Heart left ventricle (tissue), 16 donors: ENCODE results near the gene GTF3A. TPM values are rescaled to one million over a fixed set of nuclear protein-coding genes. Genes with fewer than 3 reads are reported as not detected.
A peak's percentile ranks its signal among the peaks of the same experiment; 100 is the strongest.

Experiments used
- ATAC-seq, 4 donors: fragments of 200-7000 bp; cut with Tn5 transposase; one replicate each; pipeline ENCODE4 v1.9.1; 2020 to 2022; ENCODE audit warnings: moderate library complexity in 4 of 4, mild to moderate bottlenecking in 3 of 4, moderate number of reproducible peaks in 1 of 4
- DNase-seq, 5 donors: peaks; one replicate each; pipeline ENCODE4 v3.0.0-alpha.2; 2020
- H3K27ac ChIP-seq, 12 donors: fragments of 200-600 bp; sonication (generic) in 4 of 12; one replicate each; pipeline versions ENCODE4 v1.5.0 to v1.8.0; 2016 to 2022; ENCODE audit warnings: mild to moderate bottlenecking in 2 of 12
- H3K27me3 ChIP-seq, 9 donors: fragments of 200-600 bp; sonication (generic) in 2 of 9; one replicate each; pipeline versions ENCODE4 v1.5.1 to v1.8.0; 2016 to 2022; ENCODE audit warnings: mild to moderate bottlenecking in 3 of 9
- H3K36me3 ChIP-seq, 9 donors: fragments of 200-600 bp; sonication (generic) in 2 of 9; one replicate each; pipeline versions ENCODE4 v1.5.0 to v1.8.0; 2018 to 2022; ENCODE audit warnings: mild to moderate bottlenecking in 2 of 9
- H3K4me1 ChIP-seq, 12 donors: fragments of 200-600 bp; sonication (generic) in 4 of 12; one replicate each; pipeline versions ENCODE4 v1.5.0 to v1.8.0; 2016 to 2022; ENCODE audit warnings: mild to moderate bottlenecking in 3 of 12
- H3K4me3 ChIP-seq, 12 donors: fragments of 200-600 bp; sonication (generic) in 4 of 12; one replicate each; pipeline versions ENCODE4 v1.5.0 to v1.8.0; 2017 to 2022; ENCODE audit warnings: mild to moderate bottlenecking in 9 of 12, moderate library complexity in 4 of 12
- H3K9me3 ChIP-seq, 12 donors: fragments of 200-600 bp; sonication (generic) in 4 of 12; one replicate each; pipeline versions ENCODE4 v1.5.0 to v1.8.0; 2016 to 2022; ENCODE audit warnings: mild to moderate bottlenecking in 1 of 12
- CTCF ChIP-seq, 12 donors: fragments of 200-600 bp; sonication (generic) in 4 of 12; IDR thresholded peaks; one replicate each; pipeline versions ENCODE4 v1.5.0 to v1.8.0; 2018 to 2022; ENCODE audit warnings: antibody characterized with exemption in 12 of 12, mild to moderate bottlenecking in 5 of 12
- POLR2A ChIP-seq, 2 donors: fragments of 450-650 bp; IDR thresholded peaks; one replicate each; pipeline ENCODE4 v1.6.1; 2017; ENCODE audit warnings: antibody characterized with exemption in 2 of 2, mild to moderate bottlenecking in 2 of 2, moderate library complexity in 2 of 2
- WGBS, 4 donors: extraction: QIAGEN DNeasy Blood & Tissue Kit in 2 of 4; methylation state at CpG; one replicate each; pipeline versions ENCODE4 v1.1.5 to v1.1.7; 2013 to 2018; 5-methylcytosine and 5-hydroxymethylcytosine counted together
- intact Hi-C, 10 donors: fragments of 100-400 bp; cut with DNase I; formaldehyde crosslinking; loops; one replicate each; pipeline versions ENCODE4 v1.11.1 to v1.14.2; 2022
- polyA plus RNA-seq, 2 donors: library from polyadenylated mRNA; stranded (reverse); fragments of 200-250 nt; gene quantifications; one replicate each; pipeline ENCODE4 v1.2.3, GENCODE V29; 2013
- total RNA-seq, 9 donors: library from RNA; depleted of rRNA in 2 of 9; stranded (reverse); fragments of >200 nt in 2 of 9; fragmentation: NEBNext Ultra II Directional in 3 of 9; extraction: Animal tissue kit (Norgen Biotek cat#: 25700) in 3 of 9; gene quantifications; one replicate each; pipeline versions ENCODE4 v1.1.0 to v1.2.4, GENCODE V29; 2016 to 2023
- donor health status: ischemic (EF 13 %, LVEDD 7.1; RV severe dilation, severe dysfunction).
- donor health status: healthy with polysubstance abuse.
- donor health status: DM: no; HTN: yes; CAD: no.
- donor health status: DM: no; HTN: no; CAD: no.
- donor health status: ischemic (EF 25% LVEDD 6.9; RV normal size, moderate dysfunction).
- donor health status: ischemic (EF 25% LVEDD 5.7; RV mildly dilated, moderate dysfunction).
- donor health status: healthy.
- donor health status: DM: yes; HTN: yes; CAD: no.
- donor health status: ischemic (EF 35%, LVEDD 5.7; RV mildly dilated, moderate dysfunction).
- donor health status: nonischemic (EF 11% LVEDD 7.7; RV severe dilation, severe dysfunction).
- donor health status: DM: yes; HTN: yes; CAD: no.
- donor health status: PGD.
- donor health status: ischemic (EF 29% LVEDD 5.4; RV normal size, mild dysfunction).
- donor health status: nonischemic (EF 23%, LVEDD 6.1; RV moderate dilation, normal function).

GTF3A gene
- total and polyA plus RNA-seq, 11 donors: 138 to 593 (median 201) TPM

DNA sequence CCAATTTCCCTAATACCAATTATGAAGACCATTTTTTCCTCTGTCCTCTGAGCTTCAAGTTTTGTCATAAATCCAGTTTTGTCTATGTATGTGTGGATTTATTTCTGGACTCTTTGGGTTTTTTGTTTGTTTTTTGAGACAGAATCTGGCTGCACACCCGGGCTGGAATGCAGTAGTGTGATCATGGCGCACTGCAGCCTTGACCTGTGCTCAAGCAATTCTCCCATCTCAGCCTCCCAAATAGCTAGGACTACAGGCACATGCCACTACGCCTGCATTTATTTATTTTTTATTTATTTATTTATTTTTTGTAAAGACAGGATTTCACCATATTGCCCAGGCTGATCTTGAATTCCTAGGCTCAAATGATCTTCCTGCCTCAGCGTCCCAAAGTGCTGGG, 45.3 kb upstream of the GTF3A start:
- peaks cover 0 to 19% (median 4%) of the 10 kb centered on the region in 9 donors for H3K27me3 ChIP-seq
- DNase-seq (no peak), ATAC-seq (no peak)
- H3K4me3 ChIP-seq: no peak overlapping the region
- no peaks in the 10 kb centered on the region for H3K36me3 ChIP-seq
- no peaks in the 10 kb centered on the region for H3K9me3 ChIP-seq
- H3K27ac ChIP-seq: no peak overlapping the region
- peaks cover 0 to 5% (median 0%) of the 10 kb centered on the region in 12 donors for H3K4me1 ChIP-seq
- intact Hi-C loops: loop anchor here in 7 of 10 donors (5.0 to 10.0 kb wide), 5 partner anchors 156 to 603 kb away; no protein-coding TSS in a partner anchor
- TF ChIP-seq CTCF (IDR thresholded peaks at IDR 0.05) (no peak), POLR2A (IDR thresholded peaks at IDR 0.05) (no peak)
- 66 to 89% (median 83%) methylated on average over 4 of the region's 4 CpGs for WGBS, 4 donors

- H3K36me3 ChIP-seq: no peaks in the 10 kb centered on the region
- H3K9me3 ChIP-seq: no peaks in the 10 kb centered on the region
- H3K27me3 ChIP-seq: peaks cover 0 to 19% (median 0%) of the 10 kb centered on the region in 9 donors
- peaks cover 0 to 5% (median 0%) of the 10 kb centered on the region in 12 donors for H3K4me1 ChIP-seq
- DNase-seq: peak in 3 of 5 donors; percentile 20 to 49 (median 41)
- no peak overlapping the region for H3K4me3 ChIP-seq
- WGBS, 4 donors: 35 to 46% (median 41%) methylated on average over 14 of the region's 14 CpGs
- intact Hi-C loops: loop anchor here in 9 of 10 donors (5.0 to 10.0 kb wide), 9 partner anchors 147 to 602 kb away; no protein-coding TSS in a partner anchor
- TF ChIP-seq CTCF (IDR thresholded peaks at IDR 0.05) (peak; percentile 22 to 63 (median 49)), POLR2A (IDR thresholded peaks at IDR 0.05) (no peak)
- no peak overlapping the region for H3K27ac ChIP-seq
- ATAC-seq: peak in 3 of 4 donors; percentile 33 to 68 (median 34)
These were observed 44.5 kb upstream of the GTF3A start for GRCh38 chr13:27379694-27380641.

DNA sequence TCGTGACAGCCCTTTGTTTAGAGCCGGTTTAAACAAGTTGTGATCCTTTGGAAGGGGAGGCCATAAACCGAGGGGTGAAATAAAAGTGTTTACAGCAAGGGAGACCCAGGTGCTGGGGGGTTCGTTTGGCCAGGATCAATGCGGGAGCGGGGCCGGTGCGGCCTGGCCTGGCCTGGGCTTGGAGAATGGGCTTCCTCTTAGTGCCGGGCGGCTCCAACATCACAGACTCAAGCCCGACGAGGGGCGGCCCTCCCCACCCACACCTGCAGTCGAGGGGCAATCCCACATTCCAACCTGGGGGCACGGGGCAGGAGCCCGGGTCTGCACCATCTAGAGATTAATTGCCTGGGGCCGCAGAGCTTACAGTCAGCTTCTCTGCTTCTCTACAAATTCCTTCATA, 42.8 kb upstream of the GTF3A start:
- DNase-seq: no peak
- Histone ChIP-seq H3K36me3 (no peaks in the 10 kb centered on the region), H3K4me3 (no peak overlapping the region), H3K4me1 (no peaks in the 10 kb centered on the region), H3K27ac (no peak overlapping the region), H3K27me3 (peaks cover 0 to 26% (median 0%) of the 10 kb centered on the region in 9 donors), H3K9me3 (no peaks in the 10 kb centered on the region)
- TF ChIP-seq POLR2A (IDR thresholded peaks at IDR 0.05): no peak
- no peak for TF ChIP-seq CTCF (IDR thresholded peaks at IDR 0.05)
- no peak for ATAC-seq
- WGBS, 4 donors: 74 to 78% (median 77%) methylated on average over 13 to 17 of the region's 17 CpGs
- intact Hi-C loops: loop anchor here in 5 of 10 donors (5.0 to 10.0 kb wide), 5 partner anchors 146 to 326 kb away; no protein-coding TSS in a partner anchor
